ENCODE data around the gene ABTB2.

DNA sequence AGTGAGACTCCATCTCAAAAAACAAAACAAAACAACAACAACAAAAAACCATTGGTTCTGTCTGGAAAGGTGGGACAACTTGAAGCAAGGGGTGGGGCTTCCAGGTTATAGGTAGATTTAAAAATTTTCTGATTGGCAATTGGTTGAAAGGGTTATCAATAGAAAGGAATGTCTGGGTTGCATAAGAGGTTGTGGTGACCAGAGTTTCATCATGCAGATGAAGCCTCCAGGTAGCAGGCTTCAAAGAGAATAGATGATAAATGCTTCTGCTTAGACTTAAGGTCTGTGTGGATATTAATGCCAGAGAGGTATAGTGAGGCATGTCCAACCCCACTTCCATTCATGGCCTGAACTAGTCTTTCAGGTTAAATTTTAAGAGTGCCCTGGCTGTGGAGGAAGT is 135.8 kb downstream of the ABTB2 start:
- TF ChIP-seq, protein P1, sequence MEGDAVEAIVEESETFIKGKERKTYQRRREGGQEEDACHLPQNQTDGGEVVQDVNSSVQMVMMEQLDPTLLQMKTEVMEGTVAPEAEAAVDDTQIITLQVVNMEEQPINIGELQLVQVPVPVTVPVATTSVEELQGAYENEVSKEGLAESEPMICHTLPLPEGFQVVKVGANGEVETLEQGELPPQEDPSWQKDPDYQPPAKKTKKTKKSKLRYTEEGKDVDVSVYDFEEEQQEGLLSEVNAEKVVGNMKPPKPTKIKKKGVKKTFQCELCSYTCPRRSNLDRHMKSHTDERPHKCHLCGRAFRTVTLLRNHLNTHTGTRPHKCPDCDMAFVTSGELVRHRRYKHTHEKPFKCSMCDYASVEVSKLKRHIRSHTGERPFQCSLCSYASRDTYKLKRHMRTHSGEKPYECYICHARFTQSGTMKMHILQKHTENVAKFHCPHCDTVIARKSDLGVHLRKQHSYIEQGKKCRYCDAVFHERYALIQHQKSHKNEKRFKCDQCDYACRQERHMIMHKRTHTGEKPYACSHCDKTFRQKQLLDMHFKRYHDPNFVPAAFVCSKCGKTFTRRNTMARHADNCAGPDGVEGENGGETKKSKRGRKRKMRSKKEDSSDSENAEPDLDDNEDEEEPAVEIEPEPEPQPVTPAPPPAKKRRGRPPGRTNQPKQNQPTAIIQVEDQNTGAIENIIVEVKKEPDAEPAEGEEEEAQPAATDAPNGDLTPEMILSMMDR (IDR thresholded peaks at IDR 0.05), result no peak
- no peak for TF ChIP-seq POLR2A (IDR thresholded peaks at IDR 0.05)
- no peak for TF ChIP-seq POLR2AphosphoS5 (IDR thresholded peaks at IDR 0.05)

All from upper lobe of left lung (tissue), 4 donors.